Right renal pelvis (tissue), 4 donors: Measurements from ENCODE around the gene LRP1B. TPM values are rescaled to one million over a fixed set of nuclear protein-coding genes. Genes with fewer than 3 reads are reported as not detected.
"Not testable (repeated sequence)": the region's sequence is repeated elsewhere in the genome, so short reads cannot be mapped to it uniquely, and the experiment has no call there.

ENCODE experiments used
- DNase-seq, 4 donors: peaks; one replicate each; pipeline ENCODE4 v3.0.0-alpha.2; 2013; ENCODE audit warnings: low read depth in 4 of 4, low spot score in 3 of 4, missing footprints in 1 of 4
- polyA plus RNA-seq, 4 donors: library from polyadenylated mRNA; unstranded; fragments of 120-200 nt; gene quantifications; one replicate each; pipeline ENCODE4 v1.2.1, GENCODE V29; 2013; ENCODE audit not compliant: insufficient read length in 4 of 4

Gene LRP1B
- polyA plus RNA-seq, 4 donors, result 0.96 to 1.1 (median 0.99) TPM

- DNase-seq, result no peak
Measured at GRCh38 chr2:141906678-141907077, 224.1 kb downstream of the LRP1B start.

- no peak for DNase-seq
Measured at GRCh38 chr2:141900826-141901225, 230.0 kb downstream of the LRP1B start.

- DNase-seq, result no peak
Measured at GRCh38 chr2:141899740-141900139, 231.1 kb downstream of the LRP1B start.

- no peak for DNase-seq
Measured at GRCh38 chr2:141889788-141890187, 241.0 kb downstream of the LRP1B start.

GRCh38 chr2:141888987-141889555, 241.7 kb downstream of the LRP1B start:
- DNase-seq, result no peak

GRCh38 chr2:141887363-141887762, 243.5 kb downstream of the LRP1B start:
- no peak for DNase-seq

- no peak for DNase-seq
Measured at GRCh38 chr2:141878016-141878415, 252.8 kb downstream of the LRP1B start.

- DNase-seq, result no peak
Measured at GRCh38 chr2:141871913-141872634, 258.7 kb downstream of the LRP1B start.

- no peak for DNase-seq
Measured at GRCh38 chr2:141869572-141869971, 261.2 kb downstream of the LRP1B start.

- no peak for DNase-seq
Measured at GRCh38 chr2:141863964-141864363, 266.9 kb downstream of the LRP1B start.

- DNase-seq, result no peak
Measured at GRCh38 chr2:141856215-141856919, 274.4 kb downstream of the LRP1B start.

- DNase-seq, result no peak
Measured at GRCh38 chr2:141848191-141848590, 282.6 kb downstream of the LRP1B start.

GRCh38 chr2:141844231-141844630, 286.6 kb downstream of the LRP1B start:
- DNase-seq, result no peak

GRCh38 chr2:141835103-141835502, 295.7 kb downstream of the LRP1B start:
- no peak for DNase-seq

GRCh38 chr2:141828761-141829160, 302.1 kb downstream of the LRP1B start:
- no peak for DNase-seq

GRCh38 chr2:141824790-141825189, 306.0 kb downstream of the LRP1B start:
- no peak for DNase-seq

- no peak for DNase-seq
Measured at GRCh38 chr2:141820893-141821292, 309.9 kb downstream of the LRP1B start.

GRCh38 chr2:141815320-141815719, 315.5 kb downstream of the LRP1B start:
- not testable (repeated sequence) for DNase-seq

- DNase-seq, result no peak
Measured at GRCh38 chr2:141814150-141814549, 316.7 kb downstream of the LRP1B start.

- DNase-seq, result no peak
Measured at GRCh38 chr2:141810148-141810547, 320.7 kb downstream of the LRP1B start.

GRCh38 chr2:141806090-141806489, 324.7 kb downstream of the LRP1B start:
- no peak for DNase-seq

GRCh38 chr2:141805302-141805701, 325.5 kb downstream of the LRP1B start:
- no peak for DNase-seq
